B cell (primary cell): ENCODE results near the gene DNM2. TPM values are rescaled to one million over a fixed set of nuclear protein-coding genes. Genes with fewer than 3 reads are reported as not detected.

ENCODE experiments used
- ATAC-seq: fragments of 200-7000 bp; cut with Tn5 transposase; one replicate; pipeline ENCODE4 v1.10.0; 2021; ENCODE audit warnings: low read depth, mild to moderate bottlenecking, moderate number of reproducible peaks, moderate library complexity
- CTCF ChIA-PET: fragments of 350-600 bp; sonication (Branson Sonifier 250); formaldehyde crosslinking; loops from one replicate; lab custom pipeline; 2021; ENCODE audit warnings: antibody characterized with exemption, inconsistent platforms; lab: Charles Lee
- POLR2A ChIA-PET: fragments of 350-600 bp; sonication (Branson Sonifier 250); formaldehyde crosslinking; loops from one replicate; lab custom pipeline; 2021; ENCODE audit warnings: antibody characterized with exemption; lab: Charles Lee
- DNase-seq: peaks from one replicate; pipeline ENCODE4 v3.0.0; 2013
- H2AFZ ChIP-seq: 2 replicates; pipeline ENCODE4 v1.6.1; 2012; ENCODE audit warnings: mild to moderate bottlenecking, low read depth, low read length; ENCODE audit not compliant: insufficient read depth, poor library complexity, severe bottlenecking
- H3K27ac ChIP-seq, 2 donors: 1 replicate in 1 of 2; 2 replicates in 1 of 2; pipeline ENCODE4 v1.5.1; 2012 to 2013; ENCODE audit warnings: low read length in 2 of 2, mild to moderate bottlenecking in 2 of 2, moderate library complexity in 1 of 2
- H3K27me3 ChIP-seq, 4 experiments: fragments of 200-600 bp in 1 of 4; sonication (generic) in 1 of 4; replicated peaks in 1 of 4; 1 replicate in 2 of 4; 2 replicates in 2 of 4; pipeline versions ENCODE4 v1.6.1 to v1.7.0; 2013 to 2016; ENCODE audit warnings: low read length in 3 of 4, mild to moderate bottlenecking in 2 of 4, mixed read lengths in 1 of 4, moderate library complexity in 1 of 4; ENCODE audit not compliant: insufficient read depth in 4 of 4, control insufficient read depth in 3 of 4; ENCODE audit errors: control extremely low read depth in 1 of 4
- H3K36me3 ChIP-seq, 2 experiments: replicated peaks in 1 of 2; 1 replicate in 1 of 2; 2 replicates in 1 of 2; pipeline versions ENCODE4 v1.6.1 to v1.7.1; 2013; ENCODE audit warnings: low read length in 1 of 2; ENCODE audit not compliant: insufficient read depth in 2 of 2, control insufficient read depth in 1 of 2; ENCODE audit errors: control extremely low read depth in 1 of 2, extremely low read depth in 1 of 2
- H3K4me1 ChIP-seq, 2 donors: fragments of 200-600 bp in 1 of 2; sonication (generic) in 1 of 2; 1 replicate in 1 of 2; 2 replicates in 1 of 2; pipeline versions ENCODE4 v1.5.1 to v1.6.1; 2013 to 2017; ENCODE audit warnings: low read length in 2 of 2; ENCODE audit not compliant: control insufficient read depth in 2 of 2, insufficient read depth in 2 of 2
- H3K4me2 ChIP-seq: replicated peaks from 2 replicates; pipeline ENCODE3; 2012; ENCODE audit warnings: mild to moderate bottlenecking, low read depth, low read length; ENCODE audit not compliant: poor library complexity, severe bottlenecking
- H3K4me3 ChIP-seq, 5 experiments: fragments of 200-600 bp in 1 of 5; sonication (generic) in 1 of 5; 1 replicate in 3 of 5; 2 replicates in 2 of 5; pipeline versions ENCODE4 v1.5.1 to v1.7.0; 2011 to 2016; ENCODE audit warnings: low read length in 4 of 5, mild to moderate bottlenecking in 4 of 5, low read depth in 2 of 5, control low read depth in 1 of 5, moderate library complexity in 1 of 5; ENCODE audit not compliant: insufficient read depth in 1 of 5; ENCODE audit errors: control extremely low read depth in 1 of 5, extremely low read depth in 1 of 5
- H3K79me2 ChIP-seq: fragments of 200-600 bp; sonication (generic); one replicate; pipeline ENCODE4 v1.6.0; 2016; ENCODE audit warnings: low read length; ENCODE audit not compliant: control insufficient read depth, insufficient read depth
- H3K9ac ChIP-seq: fragments of 200-600 bp; sonication (generic); 2 replicates; pipeline ENCODE4 v1.6.1; 2017; ENCODE audit warnings: mild to moderate bottlenecking, low read length, moderate library complexity
- H3K9me3 ChIP-seq, 3 donors: one replicate each; pipeline versions ENCODE4 v1.6.1 to v1.7.1; 2013; ENCODE audit warnings: low read length in 2 of 3; ENCODE audit not compliant: control insufficient read depth in 2 of 3, insufficient read depth in 1 of 3; ENCODE audit errors: control extremely low read depth in 1 of 3
- H4K20me1 ChIP-seq: 2 replicates; pipeline ENCODE4 v1.6.0; 2012; ENCODE audit warnings: mild to moderate bottlenecking, low read length; ENCODE audit not compliant: insufficient read depth, control insufficient read depth, poor library complexity, severe bottlenecking
- H3K27ac Mint-ChIP-seq: one replicate; pipeline ENCODE4 v1.8.0; 2021; ENCODE audit warnings: mixed read lengths
- H3K27me3 Mint-ChIP-seq: one replicate; pipeline ENCODE4 v1.8.0; 2021; ENCODE audit warnings: mixed read lengths
- H3K4me1 Mint-ChIP-seq: one replicate; pipeline ENCODE4 v1.8.0; 2021; ENCODE audit warnings: mixed read lengths
- H3K4me3 Mint-ChIP-seq: one replicate; pipeline ENCODE4 v1.8.0; 2021; ENCODE audit warnings: mixed read lengths
- H3K9me3 Mint-ChIP-seq: one replicate; pipeline ENCODE4 v1.8.0; 2022; ENCODE audit warnings: mixed read lengths; ENCODE audit not compliant: insufficient read depth
- EZH2 ChIP-seq: IDR thresholded peaks from 2 replicates; pipeline ENCODE4 v1.6.1; 2012; ENCODE audit warnings: borderline replicate concordance, low read depth, mild to moderate bottlenecking, moderate library complexity, low read length; ENCODE audit not compliant: insufficient read depth, poor library complexity, severe bottlenecking
- WGBS: methylation state at CpG from one replicate; pipeline ENCODE4 v1.1.5; 2013; ENCODE audit warnings: missing lambda C conversion rate; ENCODE audit not compliant: insufficient coverage; 5-methylcytosine and 5-hydroxymethylcytosine counted together
- intact Hi-C: fragments of 100-400 bp; cut with micrococcal nuclease; formaldehyde crosslinking; loops from one replicate; pipeline ENCODE4 v1.10.0; 2022
- polyA plus RNA-seq: library from polyadenylated mRNA; depleted of rRNA; stranded (reverse); fragments of >200 nt; gene quantifications from 2 replicates; pipeline ENCODE4 v1.2.3, GENCODE V29; 2012
- total RNA-seq, 2 donors: library from RNA; stranded (reverse); fragments of 120-200 nt in 1 of 2; gene quantifications; 1 replicate in 1 of 2; 2 replicates in 1 of 2; pipeline versions ENCODE4 v1.2.3 to v1.2.4, GENCODE V29; 2013 to 2022
- TF ChIP-seq, protein P1 (sequence below): fragments of 200-600 bp; IDR thresholded peaks from one replicate; pipeline ENCODE4 v1.8.0; 2022; ENCODE audit warnings: antibody characterized with exemption, mild to moderate bottlenecking

The DNM2 gene
- total and polyA plus RNA-seq, 2 donors (not counting 1 experiment from before 2014, with no cell fraction given): 163 to 353 TPM

DNA sequence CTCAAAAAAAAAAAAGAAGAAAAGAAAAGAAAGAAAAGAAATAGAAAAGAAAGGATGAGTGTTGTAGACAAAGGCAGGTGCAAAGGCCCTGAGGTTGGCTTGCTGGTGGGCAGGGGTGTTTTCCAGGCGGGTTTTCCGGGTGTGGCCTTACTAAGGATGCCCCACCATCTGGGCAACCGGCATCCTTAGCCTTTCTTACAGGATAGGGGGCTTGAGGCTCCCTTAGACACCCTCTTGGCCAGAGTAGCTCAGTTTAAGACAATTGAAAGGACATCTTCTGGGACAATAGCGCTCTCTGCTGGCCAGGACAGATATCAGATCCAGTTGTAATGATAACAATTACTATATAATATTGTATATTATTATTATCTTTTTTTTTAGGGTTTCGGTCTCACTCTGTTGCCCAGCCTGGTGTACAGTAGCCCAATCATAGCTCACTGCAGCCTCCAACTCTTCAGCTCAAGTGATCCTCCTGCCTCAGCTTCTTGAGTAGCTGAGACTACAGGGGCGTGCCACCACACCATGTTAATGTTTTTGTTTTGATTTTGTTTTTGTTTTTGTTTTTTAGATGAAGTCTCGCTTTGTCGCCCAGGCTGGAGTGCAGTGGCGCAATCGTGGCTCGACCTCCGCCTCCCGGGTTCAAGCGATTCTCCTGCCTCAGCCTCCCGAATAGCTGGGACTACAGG is 18.1 kb upstream of the DNM2 start:
- no peaks in the 10 kb centered on the region for H3K79me2 ChIP-seq
- CTCF ChIA-PET: interaction anchor here (0.6 to 4.9 kb wide), 44 partner anchors 11 to 296 kb away, joined by 3 to 102 read pairs (median 4); partner anchors contain the start of genes CDC37, DNM2, KEAP1 and TMED1
- POLR2A ChIA-PET: interaction anchor here (0.7 to 0.8 kb wide), 4 partner anchors 55 to 1563 kb away, joined by 3 to 5 read pairs (median 4); no protein-coding TSS in a partner anchor
- H4K20me1 ChIP-seq: peaks cover 8% of the 10 kb centered on the region
- H3K36me3 ChIP-seq: no peaks in the 10 kb centered on the region
- H3K4me1 Mint-ChIP-seq: peaks cover 26% of the 10 kb centered on the region
- H3K4me3 ChIP-seq: no peak overlapping the region
- H3K27ac Mint-ChIP-seq: no peak overlapping the region
- WGBS: 60% methylated on average over 9 of the region's 15 CpGs
- ATAC-seq (no peak), DNase-seq (peak; percentile 77)
- H3K4me2 ChIP-seq: no peak overlapping the region
- no peaks in the 10 kb centered on the region for H3K9me3 Mint-ChIP-seq
- H2AFZ ChIP-seq: no peak overlapping the region
- H3K27me3 ChIP-seq: no peaks in the 10 kb centered on the region
- no peak overlapping the region for H3K27ac ChIP-seq
- H3K4me3 Mint-ChIP-seq: peak overlapping the region; percentile 19
- peaks cover 15 to 29% of the 10 kb centered on the region in 2 donors for H3K4me1 ChIP-seq
- TF ChIP-seq, protein P1, sequence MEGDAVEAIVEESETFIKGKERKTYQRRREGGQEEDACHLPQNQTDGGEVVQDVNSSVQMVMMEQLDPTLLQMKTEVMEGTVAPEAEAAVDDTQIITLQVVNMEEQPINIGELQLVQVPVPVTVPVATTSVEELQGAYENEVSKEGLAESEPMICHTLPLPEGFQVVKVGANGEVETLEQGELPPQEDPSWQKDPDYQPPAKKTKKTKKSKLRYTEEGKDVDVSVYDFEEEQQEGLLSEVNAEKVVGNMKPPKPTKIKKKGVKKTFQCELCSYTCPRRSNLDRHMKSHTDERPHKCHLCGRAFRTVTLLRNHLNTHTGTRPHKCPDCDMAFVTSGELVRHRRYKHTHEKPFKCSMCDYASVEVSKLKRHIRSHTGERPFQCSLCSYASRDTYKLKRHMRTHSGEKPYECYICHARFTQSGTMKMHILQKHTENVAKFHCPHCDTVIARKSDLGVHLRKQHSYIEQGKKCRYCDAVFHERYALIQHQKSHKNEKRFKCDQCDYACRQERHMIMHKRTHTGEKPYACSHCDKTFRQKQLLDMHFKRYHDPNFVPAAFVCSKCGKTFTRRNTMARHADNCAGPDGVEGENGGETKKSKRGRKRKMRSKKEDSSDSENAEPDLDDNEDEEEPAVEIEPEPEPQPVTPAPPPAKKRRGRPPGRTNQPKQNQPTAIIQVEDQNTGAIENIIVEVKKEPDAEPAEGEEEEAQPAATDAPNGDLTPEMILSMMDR: peak; percentile 77
- TF ChIP-seq EZH2: no peak
- H3K27me3 Mint-ChIP-seq: no peaks in the 10 kb centered on the region
- peaks cover 0 to 8% (median 0%) of the 10 kb centered on the region in 3 donors for H3K9me3 ChIP-seq
- no peak overlapping the region for H3K9ac ChIP-seq
- intact Hi-C loops: loop anchor here (1.0 to 5.0 kb wide), 4 partner anchors 17 to 189 kb away; partner anchors contain the start of genes CDKN2D and KRI1
